GM23338 (cell line): Measurements from ENCODE around the gene MEIS3.

Experiments used
- CREB1 ChIP-seq: fragments of 250-450 bp; sonication (Bioruptor Pico); IDR thresholded peaks from 2 replicates; pipeline ENCODE4 v1.5.0; 2020; ENCODE audit warnings: low read depth, mild to moderate bottlenecking, moderate library complexity
- TF ChIP-seq, protein P1 (sequence below), 2 experiments: fragments of 200-600 bp in 1 of 2; sonication (generic) in 1 of 2; conservative IDR thresholded peaks; 2 replicates each; pipeline versions ENCODE4 v1.5.1 to v1.6.1; 2016 to 2017; ENCODE audit warnings: antibody characterized with exemption in 2 of 2, low read depth in 2 of 2, mild to moderate bottlenecking in 2 of 2, moderate library complexity in 1 of 2

DNA sequence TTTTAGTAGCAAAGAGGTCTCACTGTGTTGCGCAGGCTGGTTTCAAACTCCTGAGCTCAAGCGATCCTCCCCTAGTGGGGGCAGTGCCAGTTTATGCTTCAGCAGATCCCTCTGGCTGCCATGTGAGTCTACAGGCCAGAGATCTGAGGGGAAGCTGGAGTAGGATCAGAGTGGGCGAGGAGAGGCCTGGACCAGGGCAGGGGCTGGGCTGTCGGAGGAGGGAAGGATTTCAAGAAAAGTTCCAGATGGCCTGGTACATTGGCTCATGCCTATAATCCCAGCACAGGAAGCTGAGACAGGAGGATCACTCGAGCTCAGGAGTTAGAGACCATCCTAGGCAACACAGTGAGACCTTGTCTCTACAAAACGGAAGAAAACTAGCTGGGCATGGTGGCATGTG is 60.4 kb downstream of the MEIS3 start:
- TF ChIP-seq, protein P1, sequence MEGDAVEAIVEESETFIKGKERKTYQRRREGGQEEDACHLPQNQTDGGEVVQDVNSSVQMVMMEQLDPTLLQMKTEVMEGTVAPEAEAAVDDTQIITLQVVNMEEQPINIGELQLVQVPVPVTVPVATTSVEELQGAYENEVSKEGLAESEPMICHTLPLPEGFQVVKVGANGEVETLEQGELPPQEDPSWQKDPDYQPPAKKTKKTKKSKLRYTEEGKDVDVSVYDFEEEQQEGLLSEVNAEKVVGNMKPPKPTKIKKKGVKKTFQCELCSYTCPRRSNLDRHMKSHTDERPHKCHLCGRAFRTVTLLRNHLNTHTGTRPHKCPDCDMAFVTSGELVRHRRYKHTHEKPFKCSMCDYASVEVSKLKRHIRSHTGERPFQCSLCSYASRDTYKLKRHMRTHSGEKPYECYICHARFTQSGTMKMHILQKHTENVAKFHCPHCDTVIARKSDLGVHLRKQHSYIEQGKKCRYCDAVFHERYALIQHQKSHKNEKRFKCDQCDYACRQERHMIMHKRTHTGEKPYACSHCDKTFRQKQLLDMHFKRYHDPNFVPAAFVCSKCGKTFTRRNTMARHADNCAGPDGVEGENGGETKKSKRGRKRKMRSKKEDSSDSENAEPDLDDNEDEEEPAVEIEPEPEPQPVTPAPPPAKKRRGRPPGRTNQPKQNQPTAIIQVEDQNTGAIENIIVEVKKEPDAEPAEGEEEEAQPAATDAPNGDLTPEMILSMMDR (conservative IDR thresholded peaks at IDR 0.05; ENCODE audit: low read depth in 2 of 2), result no peak
- TF ChIP-seq CREB1, result no peak
